Measurements from ENCODE around the gene STIM1.

STIM1 gene

GRCh38 chr11:3952715-3953114, 97.3 kb downstream of the STIM1 start:
- no peak for DNase-seq (ENCODE audit: low read depth in 2 of 2)

DNA sequence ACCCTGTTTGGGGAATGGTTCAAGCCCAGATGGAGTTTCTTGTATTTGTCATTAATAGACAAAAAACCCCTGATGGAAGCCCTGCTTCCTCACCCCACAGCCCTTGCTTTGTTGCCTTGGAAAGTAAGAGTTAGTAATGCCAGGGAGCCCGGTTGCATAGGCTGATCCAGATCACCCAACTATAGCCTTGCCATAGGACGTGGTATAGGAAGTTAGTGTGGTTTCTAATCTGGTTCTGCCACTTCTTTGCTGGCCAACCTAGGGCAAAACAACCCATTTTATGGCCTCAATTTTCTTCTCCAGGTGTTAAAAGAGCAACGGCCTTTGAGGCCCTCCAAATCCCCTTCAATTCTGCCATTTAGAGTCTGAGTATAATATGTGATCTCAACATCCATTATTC, 97.9 kb downstream of the STIM1 start:
- DNase-seq (ENCODE audit: low read depth in 2 of 2) = no peak

GRCh38 chr11:3954448-3955298, 99.2 kb downstream of the STIM1 start:
- DNase-seq (ENCODE audit: low read depth in 2 of 2) = no peak

DNA sequence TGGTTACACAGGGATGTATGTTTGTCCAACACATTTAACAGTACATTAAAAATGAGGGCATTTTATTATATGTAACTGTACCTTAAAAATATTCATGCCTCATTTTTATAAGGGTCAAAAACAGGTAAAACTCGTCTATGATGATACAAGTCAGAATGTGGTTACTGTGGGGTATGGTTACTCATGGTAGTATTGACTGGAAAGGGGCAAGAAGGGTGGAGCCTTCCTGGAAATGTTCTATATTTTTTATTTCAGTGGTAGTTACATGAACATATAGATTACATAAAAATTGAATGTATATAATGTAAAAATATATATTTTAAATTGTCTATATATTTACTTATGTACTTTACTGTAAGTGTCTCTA, 99.8 kb downstream of the STIM1 start:
- no peak for DNase-seq (ENCODE audit: low read depth in 2 of 2)

- DNase-seq (ENCODE audit: low read depth in 2 of 2) = no peak
Observed at GRCh38 chr11:3956038-3956437, 100.6 kb downstream of the STIM1 start.

DNA sequence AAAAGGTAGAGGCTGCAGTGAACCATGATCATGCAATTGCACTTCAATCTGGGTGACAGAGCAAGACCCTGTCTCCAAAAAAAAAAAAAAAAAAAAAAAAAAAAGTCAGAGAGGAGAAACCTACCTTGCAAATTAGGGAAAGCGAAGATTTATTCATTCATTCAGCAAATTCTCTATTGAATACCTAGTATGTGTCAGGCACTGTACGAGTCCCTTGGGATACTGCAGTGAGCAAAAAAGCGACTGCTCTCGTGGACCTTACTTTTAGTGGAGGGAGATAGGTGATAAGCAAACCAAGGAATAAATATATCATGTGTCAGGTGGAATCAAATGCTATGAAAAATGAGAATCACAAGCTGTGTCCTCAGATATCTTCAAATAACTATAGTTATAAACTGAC, 101.3 kb downstream of the STIM1 start:
- no peak for DNase-seq (ENCODE audit: low read depth in 2 of 2)

- DNase-seq (ENCODE audit: low read depth in 2 of 2) = no peak
Observed at GRCh38 chr11:3957437-3957836, 102.0 kb downstream of the STIM1 start.

DNA sequence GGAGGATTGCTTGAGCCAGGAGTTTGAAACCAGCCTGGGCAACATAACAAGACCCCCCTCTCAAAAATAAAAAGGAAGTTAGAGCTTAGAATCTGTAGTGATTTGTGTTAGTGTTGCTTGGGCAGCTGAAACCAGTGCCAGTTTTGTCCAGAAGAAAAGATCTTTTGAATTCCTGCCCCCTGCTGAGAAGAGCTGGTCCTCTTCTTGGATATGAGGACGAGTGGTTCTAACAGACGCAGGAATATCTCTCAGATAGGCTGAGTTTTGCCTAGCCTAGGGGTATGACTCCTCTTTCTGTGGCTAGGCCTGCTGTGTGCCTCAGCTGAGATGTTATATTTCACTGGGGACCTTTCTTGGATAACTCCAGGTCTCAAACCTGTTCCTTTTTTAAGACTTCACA, 102.8 kb downstream of the STIM1 start:
- no peak for DNase-seq (ENCODE audit: low read depth in 2 of 2)

DNA sequence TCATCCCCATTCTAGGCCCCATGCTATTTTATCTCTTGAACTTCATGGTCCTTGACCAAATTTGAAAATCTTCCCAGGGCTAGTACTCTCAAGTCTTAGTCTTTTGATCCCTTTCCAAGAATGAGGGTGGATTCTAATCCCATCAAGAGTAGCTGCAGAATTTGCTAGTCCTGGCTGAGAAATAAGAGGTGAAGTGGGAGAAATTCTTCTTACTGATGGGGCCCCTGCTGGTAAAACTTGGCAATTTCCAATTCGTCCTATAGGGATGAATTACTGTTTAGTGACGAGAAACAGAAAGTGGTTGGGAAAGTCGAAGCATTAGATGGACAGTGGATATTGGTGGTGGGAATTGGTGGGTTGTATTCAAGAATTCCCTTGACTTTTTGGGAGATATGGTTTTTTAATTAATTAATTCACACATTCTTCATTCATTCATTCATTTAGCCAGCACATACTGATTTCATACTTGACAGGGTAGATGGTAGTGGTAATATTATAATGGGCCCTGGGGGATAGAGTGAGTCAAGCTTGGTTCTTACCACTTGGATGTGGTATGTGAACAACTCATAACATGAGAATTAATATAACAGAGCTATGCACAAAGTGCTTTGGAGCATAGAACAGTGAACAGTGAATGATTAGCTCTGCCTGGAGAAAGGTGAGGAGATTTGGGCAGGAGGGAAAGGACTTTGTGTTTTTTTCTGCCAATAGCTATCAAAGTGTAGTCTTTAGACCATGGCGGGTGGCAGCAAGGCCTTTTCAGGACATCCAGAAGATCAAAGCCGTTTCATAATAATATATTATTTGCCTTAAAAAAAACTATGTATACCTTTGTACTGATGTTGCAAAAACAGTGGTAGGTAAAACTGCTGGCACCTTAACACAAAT, 103.8 kb downstream of the STIM1 start:
- no peak for DNase-seq (ENCODE audit: low read depth in 2 of 2)

DNA sequence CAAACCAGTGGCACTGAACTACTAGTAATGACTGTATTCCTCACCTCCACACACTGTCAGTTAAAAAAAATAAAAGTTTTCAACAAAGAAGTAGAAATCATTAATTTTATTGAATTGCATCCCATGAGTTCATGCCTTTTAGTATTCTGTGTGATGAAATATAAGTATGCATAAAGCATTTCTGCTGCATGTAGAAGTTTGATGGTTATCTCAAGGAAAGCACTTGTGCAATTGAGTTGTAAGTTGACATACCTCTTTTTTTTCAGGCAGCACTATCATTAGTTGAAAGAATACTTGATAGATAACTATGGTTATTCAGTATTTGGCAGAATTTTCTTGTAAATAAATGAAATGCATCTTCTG, 104.4 kb downstream of the STIM1 start:
- DNase-seq (ENCODE audit: low read depth in 2 of 2) = no peak

GRCh38 chr11:3962406-3962840, 107.0 kb downstream of the STIM1 start:
- DNase-seq (ENCODE audit: low read depth in 2 of 2) = no peak

DNA sequence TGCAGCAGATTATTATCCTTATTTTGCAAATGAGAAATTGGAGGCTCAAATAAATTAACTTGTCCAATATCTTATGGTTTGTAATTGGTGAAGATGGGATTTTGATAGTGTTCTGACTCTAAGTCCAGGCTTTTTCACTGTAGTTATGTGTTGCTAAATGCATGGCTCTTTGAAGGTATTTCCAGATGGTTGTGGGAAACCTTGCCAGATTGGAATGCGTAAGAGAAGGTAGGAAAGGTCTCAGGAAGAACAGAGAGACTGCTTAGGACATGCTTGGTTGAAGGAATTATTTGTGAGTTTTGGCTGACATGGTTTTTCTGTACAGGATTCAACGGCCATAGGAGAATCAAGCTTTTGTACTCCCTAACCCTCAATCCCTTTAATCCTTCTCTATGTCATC, 108.6 kb downstream of the STIM1 start:
- no peak for DNase-seq (ENCODE audit: low read depth in 2 of 2)

GRCh38 chr11:3964935-3965604, 109.6 kb downstream of the STIM1 start:
- DNase-seq (ENCODE audit: low read depth in 2 of 2) = no peak

DNA sequence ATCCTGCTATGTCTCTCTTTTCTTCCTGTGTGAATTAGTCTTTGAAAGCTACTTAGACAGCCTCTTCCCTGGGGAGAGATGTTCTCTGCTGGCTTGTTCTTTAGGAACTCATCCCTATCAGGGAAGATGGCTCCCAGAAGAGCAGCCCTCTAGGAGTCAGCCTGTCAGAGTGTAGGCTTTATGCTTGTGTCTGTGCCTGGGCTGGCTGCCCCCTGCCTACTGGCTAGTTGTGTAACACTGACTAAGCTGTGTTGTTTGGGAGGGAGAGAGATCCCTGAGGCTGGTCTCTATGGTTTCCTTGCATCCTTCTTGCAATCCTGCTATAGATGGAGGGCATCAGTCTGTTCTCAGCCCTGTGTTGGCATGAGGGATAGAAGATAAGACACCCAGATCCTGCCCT, 112.2 kb downstream of the STIM1 start:
- no peak for DNase-seq (ENCODE audit: low read depth in 2 of 2)

DNA sequence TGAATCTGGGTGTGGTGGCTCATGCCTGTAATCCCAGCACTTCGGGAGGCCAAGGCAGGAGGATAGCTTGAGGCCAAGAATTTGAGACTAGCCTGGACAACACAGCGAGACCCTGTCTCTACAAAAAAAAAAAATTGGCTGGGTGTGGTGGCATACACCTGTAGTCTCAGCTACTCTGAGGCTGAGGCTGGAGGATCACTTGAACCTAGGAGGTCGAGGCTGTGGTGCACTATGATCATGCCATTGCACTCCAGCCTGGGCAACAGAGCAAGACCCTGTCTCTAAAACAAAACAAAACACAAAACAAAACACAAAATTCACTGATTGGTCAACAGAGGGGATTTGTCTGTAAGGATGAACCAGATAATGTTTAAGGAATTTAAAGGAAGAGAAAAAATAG, 113.7 kb downstream of the STIM1 start:
- no peak for DNase-seq (ENCODE audit: low read depth in 2 of 2)

GRCh38 chr11:3969613-3970012, 114.1 kb downstream of the STIM1 start:
- DNase-seq (ENCODE audit: low read depth in 2 of 2) = no peak

- no peak for DNase-seq (ENCODE audit: low read depth in 2 of 2)
Observed at GRCh38 chr11:3970108-3970507, 114.6 kb downstream of the STIM1 start.

DNA sequence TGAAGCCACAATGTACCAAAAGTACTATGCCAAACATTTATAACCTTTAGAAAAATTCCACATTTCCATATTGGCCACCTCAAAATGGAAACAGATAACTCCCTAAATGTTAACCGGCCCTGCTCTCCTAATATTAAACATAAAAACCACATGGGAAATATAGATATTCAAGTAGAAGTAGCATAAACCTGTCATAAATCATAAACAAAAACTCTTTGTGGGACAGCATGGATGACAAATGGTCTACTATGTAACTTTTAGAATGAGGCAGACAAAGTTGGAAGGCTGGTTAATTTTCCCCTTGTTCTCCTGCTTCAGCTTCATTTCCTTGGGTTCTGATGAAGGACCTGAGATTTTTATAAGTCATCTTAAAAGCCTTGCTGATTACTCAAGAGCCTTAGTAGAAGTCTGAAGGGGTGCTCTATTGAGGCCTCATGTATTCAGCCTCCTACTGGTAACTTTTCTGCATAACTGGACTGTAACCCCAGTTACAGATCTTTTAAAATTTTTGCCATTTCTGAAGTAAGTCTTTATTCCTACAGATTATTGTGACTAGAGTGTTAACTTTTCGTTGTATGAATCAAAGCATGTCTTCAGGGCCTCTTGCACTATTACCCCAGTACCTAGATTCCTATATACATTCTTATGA, 116.4 kb downstream of the STIM1 start:
- no peak for DNase-seq (ENCODE audit: low read depth in 2 of 2)

- DNase-seq (ENCODE audit: low read depth in 2 of 2) = no peak
Observed at GRCh38 chr11:3972431-3972830, 117.0 kb downstream of the STIM1 start.

GRCh38 chr11:3977078-3977477, 121.6 kb downstream of the STIM1 start:
- no peak for DNase-seq (ENCODE audit: low read depth in 2 of 2)

DNA sequence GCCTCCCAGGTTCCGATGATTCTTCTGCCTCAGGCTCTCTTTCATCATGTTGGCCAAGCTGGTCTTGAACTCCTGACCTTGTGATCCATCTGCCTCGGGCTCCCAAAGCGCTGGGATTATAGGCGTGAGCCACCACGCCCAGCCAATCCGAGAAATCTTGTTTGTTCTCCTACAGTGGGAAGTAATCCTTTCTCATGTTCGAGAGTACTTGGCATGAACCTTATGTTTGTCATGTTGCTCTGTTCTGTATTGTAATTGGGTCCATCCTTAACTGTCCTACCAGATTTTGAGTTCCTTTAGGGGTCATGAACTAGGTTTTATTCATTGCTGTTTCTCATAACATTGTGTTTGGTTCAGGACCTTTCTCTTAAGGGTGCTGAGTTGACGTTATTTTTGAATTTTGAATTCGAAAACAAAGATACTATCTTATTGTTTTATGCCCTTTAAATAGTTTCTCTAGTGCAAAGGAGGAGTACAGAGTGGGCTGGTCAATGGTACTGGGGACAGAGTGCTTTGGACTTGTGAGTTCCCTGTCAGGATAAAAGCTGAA, 125.7 kb downstream of the STIM1 start:
- DNase-seq (ENCODE audit: low read depth in 2 of 2) = no peak

DNA sequence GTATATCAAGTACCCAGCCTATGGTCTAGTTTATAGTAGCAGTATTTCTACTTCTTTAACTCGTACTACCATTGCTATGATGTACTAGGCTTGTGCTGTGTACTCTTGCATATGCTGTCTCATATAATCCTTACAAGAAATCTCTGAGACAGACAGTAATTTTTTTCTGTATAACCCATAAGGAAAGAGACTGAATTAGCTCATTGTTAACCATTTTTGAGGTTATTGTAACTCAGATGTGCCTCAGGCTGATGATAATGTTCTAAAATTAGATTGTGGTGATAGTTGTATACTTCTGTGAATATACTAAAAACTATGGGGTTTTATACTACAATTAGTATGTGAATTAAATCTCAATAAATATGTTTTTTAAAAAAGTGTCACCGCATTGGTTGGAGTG, 127.0 kb downstream of the STIM1 start:
- DNase-seq (ENCODE audit: low read depth in 2 of 2) = no peak

Measured in stimulated activated CD8-positive, alpha-beta memory T cell treated with anti-CD3 and anti-CD28 coated beads, Interleukin-2, amount 100 ng/mL, for 48 hours (primary cell).